ENCODE measurements around the gene RMRP.

DNA sequence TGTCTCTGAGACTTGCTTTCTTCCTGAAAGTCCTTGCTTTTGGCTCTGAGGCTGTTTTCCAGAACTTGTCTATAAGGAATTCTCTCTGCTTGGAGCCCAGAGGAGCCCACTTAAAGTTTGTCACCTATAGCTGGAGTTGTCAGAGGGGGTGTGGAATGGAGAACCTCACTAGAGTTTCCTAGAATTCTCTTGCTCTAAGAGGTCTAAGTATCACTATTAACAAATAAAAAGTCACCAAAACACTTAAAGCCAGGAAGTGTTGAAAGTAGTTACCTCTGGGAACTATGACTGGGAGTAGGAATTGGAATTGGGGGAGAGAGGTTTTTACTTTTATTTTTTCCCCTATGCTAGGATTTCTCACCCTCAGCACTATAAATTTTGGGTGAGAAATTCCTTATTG, 22.1 kb downstream of the RMRP start:
- TF ChIP-seq, protein P1, sequence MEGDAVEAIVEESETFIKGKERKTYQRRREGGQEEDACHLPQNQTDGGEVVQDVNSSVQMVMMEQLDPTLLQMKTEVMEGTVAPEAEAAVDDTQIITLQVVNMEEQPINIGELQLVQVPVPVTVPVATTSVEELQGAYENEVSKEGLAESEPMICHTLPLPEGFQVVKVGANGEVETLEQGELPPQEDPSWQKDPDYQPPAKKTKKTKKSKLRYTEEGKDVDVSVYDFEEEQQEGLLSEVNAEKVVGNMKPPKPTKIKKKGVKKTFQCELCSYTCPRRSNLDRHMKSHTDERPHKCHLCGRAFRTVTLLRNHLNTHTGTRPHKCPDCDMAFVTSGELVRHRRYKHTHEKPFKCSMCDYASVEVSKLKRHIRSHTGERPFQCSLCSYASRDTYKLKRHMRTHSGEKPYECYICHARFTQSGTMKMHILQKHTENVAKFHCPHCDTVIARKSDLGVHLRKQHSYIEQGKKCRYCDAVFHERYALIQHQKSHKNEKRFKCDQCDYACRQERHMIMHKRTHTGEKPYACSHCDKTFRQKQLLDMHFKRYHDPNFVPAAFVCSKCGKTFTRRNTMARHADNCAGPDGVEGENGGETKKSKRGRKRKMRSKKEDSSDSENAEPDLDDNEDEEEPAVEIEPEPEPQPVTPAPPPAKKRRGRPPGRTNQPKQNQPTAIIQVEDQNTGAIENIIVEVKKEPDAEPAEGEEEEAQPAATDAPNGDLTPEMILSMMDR (IDR thresholded peaks at IDR 0.05) = no peak
- no peak for TF ChIP-seq POLR2A (IDR thresholded peaks at IDR 0.05)
- TF ChIP-seq EP300 (IDR thresholded peaks at IDR 0.05) = no peak
- TF ChIP-seq POLR2AphosphoS5 (IDR thresholded peaks at IDR 0.05) = no peak
